Spleen (tissue), 7 donors: ENCODE results near the gene PHB1.

Experiments used
- POLR2A ChIP-seq, 3 donors: fragments of 450-650 bp; IDR thresholded peaks; one replicate each; pipeline ENCODE4 v1.5.1; 2017; ENCODE audit warnings: antibody characterized with exemption in 3 of 3, mild to moderate bottlenecking in 1 of 3
- POLR2AphosphoS5 ChIP-seq, 3 donors: sonication (generic); formaldehyde crosslinking; IDR thresholded peaks; one replicate each; pipeline ENCODE4 v1.5.1; 2017; ENCODE audit warnings: antibody characterized with exemption in 3 of 3
- TF ChIP-seq, protein P1 (sequence below), 11 experiments: fragments of 200-600 bp in 7 of 11; fragments of 450-650 bp in 4 of 11; sonication (generic) in 4 of 11; IDR thresholded peaks in 8 of 11; conservative IDR thresholded peaks in 3 of 11; 1 replicate in 7 of 11; 2 replicates in 4 of 11; pipeline versions ENCODE4 v1.4.0 to v1.8.0; 2016 to 2021; ENCODE audit warnings: antibody characterized with exemption in 11 of 11, inconsistent platforms in 4 of 11, mild to moderate bottlenecking in 1 of 11
- donor health status: DM: no; HTN: no; CAD: no; lungs with moderate emphysema.
- donor health status: DM: no; HTN: no; CAD: no.
- donor health status: DM: no; HTN: no; CAD: no.

DNA sequence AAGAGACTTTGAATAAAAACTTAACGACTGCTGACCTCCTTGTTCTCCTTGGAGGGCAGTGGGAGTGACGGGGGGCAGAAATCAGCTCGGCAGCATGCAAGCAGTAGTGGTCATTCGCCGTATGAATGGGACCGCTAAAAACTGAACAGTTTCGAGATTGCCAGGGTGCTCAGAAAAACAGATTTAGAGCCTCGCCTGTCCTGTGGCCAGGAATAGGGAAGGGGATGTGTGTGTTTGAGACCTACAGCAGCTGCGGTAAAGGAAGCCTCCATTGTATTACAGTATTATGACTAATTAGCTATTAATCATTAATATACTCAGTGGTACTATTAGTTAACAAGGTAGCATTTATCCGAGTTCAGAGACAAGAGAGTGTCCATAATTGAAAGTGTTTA is 52.0 kb downstream of the PHB1 start:
- TF ChIP-seq, protein P1, sequence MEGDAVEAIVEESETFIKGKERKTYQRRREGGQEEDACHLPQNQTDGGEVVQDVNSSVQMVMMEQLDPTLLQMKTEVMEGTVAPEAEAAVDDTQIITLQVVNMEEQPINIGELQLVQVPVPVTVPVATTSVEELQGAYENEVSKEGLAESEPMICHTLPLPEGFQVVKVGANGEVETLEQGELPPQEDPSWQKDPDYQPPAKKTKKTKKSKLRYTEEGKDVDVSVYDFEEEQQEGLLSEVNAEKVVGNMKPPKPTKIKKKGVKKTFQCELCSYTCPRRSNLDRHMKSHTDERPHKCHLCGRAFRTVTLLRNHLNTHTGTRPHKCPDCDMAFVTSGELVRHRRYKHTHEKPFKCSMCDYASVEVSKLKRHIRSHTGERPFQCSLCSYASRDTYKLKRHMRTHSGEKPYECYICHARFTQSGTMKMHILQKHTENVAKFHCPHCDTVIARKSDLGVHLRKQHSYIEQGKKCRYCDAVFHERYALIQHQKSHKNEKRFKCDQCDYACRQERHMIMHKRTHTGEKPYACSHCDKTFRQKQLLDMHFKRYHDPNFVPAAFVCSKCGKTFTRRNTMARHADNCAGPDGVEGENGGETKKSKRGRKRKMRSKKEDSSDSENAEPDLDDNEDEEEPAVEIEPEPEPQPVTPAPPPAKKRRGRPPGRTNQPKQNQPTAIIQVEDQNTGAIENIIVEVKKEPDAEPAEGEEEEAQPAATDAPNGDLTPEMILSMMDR (IDR thresholded peaks at IDR 0.05 in 8 of 11, conservative IDR thresholded peaks at IDR 0.05 in 3 of 11): no peak
- TF ChIP-seq POLR2AphosphoS5 (IDR thresholded peaks at IDR 0.05): no peak
- TF ChIP-seq POLR2A (IDR thresholded peaks at IDR 0.05): no peak
